Trophoblast cell (in vitro differentiated cells and primary cell): ENCODE measurements around the gene TPM1.

Source experiments
- DNase-seq, 2 donors: peaks; one replicate each; pipeline ENCODE4 v3.0.0-alpha.2; 2016
- H2AFZ ChIP-seq: 2 replicates; pipeline ENCODE4 v1.6.1; 2013; ENCODE audit warnings: low read length, moderate library complexity, mild to moderate bottlenecking; ENCODE audit not compliant: insufficient read depth, poor library complexity
- H2AK5ac ChIP-seq: 2 replicates; pipeline ENCODE4 v1.6.1; 2013; ENCODE audit warnings: mild to moderate bottlenecking, low read length
- H2BK120ac ChIP-seq: 2 replicates; pipeline ENCODE4 v1.6.1; 2013; ENCODE audit warnings: low read length, mild to moderate bottlenecking, moderate library complexity; ENCODE audit not compliant: insufficient read depth, poor library complexity
- H2BK12ac ChIP-seq: 2 replicates; pipeline ENCODE4 v1.6.1; 2013; ENCODE audit warnings: mild to moderate bottlenecking, low read length, moderate library complexity
- H2BK5ac ChIP-seq: 2 replicates; pipeline ENCODE4 v1.6.1; 2013; ENCODE audit warnings: low read length, low read depth, moderate library complexity, mild to moderate bottlenecking; ENCODE audit not compliant: poor library complexity
- H3K14ac ChIP-seq: 2 replicates; pipeline ENCODE4 v1.6.1; 2013; ENCODE audit warnings: mild to moderate bottlenecking, low read length
- H3K18ac ChIP-seq: 2 replicates; pipeline ENCODE4 v1.6.1; 2013; ENCODE audit warnings: mild to moderate bottlenecking, low read length
- H3K23ac ChIP-seq: 2 replicates; pipeline ENCODE4 v1.6.1; 2013; ENCODE audit warnings: low read length
- H3K27ac ChIP-seq: 2 replicates; pipeline ENCODE4 v1.5.1; 2013; ENCODE audit warnings: low read depth, mild to moderate bottlenecking, inconsistent platforms, low read length, moderate library complexity
- H3K27me3 ChIP-seq: 2 replicates; pipeline ENCODE4 v1.6.1; 2013; ENCODE audit warnings: inconsistent platforms, mild to moderate bottlenecking, low read length, moderate library complexity; ENCODE audit not compliant: insufficient read depth
- H3K36me3 ChIP-seq, 2 experiments: 1 replicate in 1 of 2; 2 replicates in 1 of 2; pipeline ENCODE4 v1.6.1; 2013; ENCODE audit warnings: low read length in 2 of 2, mild to moderate bottlenecking in 2 of 2, moderate library complexity in 1 of 2; ENCODE audit not compliant: insufficient read depth in 2 of 2, control insufficient read depth in 1 of 2
- H3K4ac ChIP-seq: 2 replicates; pipeline ENCODE4 v1.6.1; 2013; ENCODE audit warnings: low read depth, mild to moderate bottlenecking, low read length, moderate library complexity
- H3K4me1 ChIP-seq, 2 experiments: 1 replicate in 1 of 2; 2 replicates in 1 of 2; pipeline ENCODE4 v1.6.1; 2013; ENCODE audit warnings: low read length in 2 of 2, mild to moderate bottlenecking in 2 of 2, moderate library complexity in 1 of 2; ENCODE audit not compliant: insufficient read depth in 2 of 2, control insufficient read depth in 1 of 2
- H3K4me2 ChIP-seq: 2 replicates; pipeline ENCODE4 v1.6.1; 2013; ENCODE audit warnings: inconsistent platforms, mild to moderate bottlenecking, low read length, moderate library complexity
- H3K4me3 ChIP-seq: 2 replicates; pipeline ENCODE4 v1.5.1; 2013; ENCODE audit warnings: mild to moderate bottlenecking, low read depth, low read length, inconsistent platforms
- H3K79me1 ChIP-seq: one replicate; pipeline ENCODE4 v1.6.1; 2013; ENCODE audit warnings: low read length
- H3K79me2 ChIP-seq: 2 replicates; pipeline ENCODE4 v1.6.1; 2013; ENCODE audit warnings: low read length, mild to moderate bottlenecking; ENCODE audit not compliant: control insufficient read depth, insufficient read depth, poor library complexity
- H3K9ac ChIP-seq: 2 replicates; pipeline ENCODE4 v1.6.1; 2013; ENCODE audit warnings: mild to moderate bottlenecking, low read length
- H3K9me3 ChIP-seq: 2 replicates; pipeline ENCODE4 v1.6.1; 2013; ENCODE audit warnings: low read depth, mild to moderate bottlenecking, control low read depth, inconsistent platforms, low read length; ENCODE audit not compliant: insufficient read depth
- H4K12ac ChIP-seq: 2 replicates; pipeline ENCODE4 v1.6.1; 2013; ENCODE audit warnings: low read depth, mild to moderate bottlenecking, low read length, moderate library complexity
- H4K8ac ChIP-seq: 2 replicates; pipeline ENCODE4 v1.6.1; 2013; ENCODE audit warnings: low read depth, mild to moderate bottlenecking, low read length, moderate library complexity
- H4K91ac ChIP-seq: one replicate; pipeline ENCODE4 v1.6.1; 2013; ENCODE audit warnings: low read depth, mild to moderate bottlenecking, low read length, moderate library complexity
- WGBS: extraction: QIAGEN DNeasy Blood & Tissue Kit; methylation state at CpG from one replicate; pipeline ENCODE4 v1.1.7; 2013; ENCODE audit warnings: missing lambda C conversion rate; ENCODE audit not compliant: insufficient read length, insufficient coverage; ENCODE audit errors: extremely low coverage; 5-methylcytosine and 5-hydroxymethylcytosine counted together

TPM1 gene

DNA sequence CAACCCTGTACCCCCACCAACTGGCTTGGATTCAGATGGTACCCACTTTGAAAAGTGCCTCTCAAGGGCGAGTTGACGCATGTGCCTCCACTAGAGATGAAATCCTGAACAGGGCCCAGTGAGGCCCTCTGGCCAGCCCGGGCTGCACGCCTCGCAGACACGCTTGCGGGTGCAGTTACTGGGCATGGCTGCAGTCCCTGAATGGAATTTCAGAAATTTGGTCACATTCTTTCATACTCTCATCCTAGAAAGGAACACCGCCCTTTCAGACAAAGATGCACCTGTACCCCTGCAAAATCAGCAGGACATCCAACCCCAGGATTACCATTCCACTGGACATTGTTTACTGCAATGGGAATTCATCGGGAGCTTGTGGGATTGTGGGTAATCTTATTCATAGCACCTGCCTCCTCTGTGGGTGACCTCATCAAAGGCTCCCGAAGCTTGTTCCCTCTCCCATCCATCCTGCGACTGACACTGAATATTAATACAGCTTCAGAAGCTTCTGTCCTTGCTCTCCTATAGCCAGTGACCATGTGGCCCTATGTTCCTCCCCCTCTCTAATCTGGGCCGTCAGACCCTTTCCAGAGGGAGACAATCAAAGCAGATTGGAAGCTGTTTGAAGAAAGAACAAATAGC, 42.5 kb upstream of the TPM1 start:
- peak overlapping the region; percentile 91 for H2BK5ac ChIP-seq
- H3K9ac ChIP-seq = no peak overlapping the region
- no CpG with 5 or more reads among the region's 12 CpGs for WGBS
- DNase-seq = peak in 1 of 2 donors; percentile 31
- no peak overlapping the region for H3K23ac ChIP-seq
- peak overlapping the region; percentile 98 for H2BK120ac ChIP-seq
- H3K27me3 ChIP-seq = no peaks in the 10 kb centered on the region
- H3K18ac ChIP-seq = peak overlapping the region; percentile 61
- H4K12ac ChIP-seq = no peak overlapping the region
- H3K36me3 ChIP-seq = no peaks in the 10 kb centered on the region
- H4K8ac ChIP-seq = peak overlapping the region; percentile 74
- peaks cover 54% of the 10 kb centered on the region for H3K79me1 ChIP-seq
- H2BK12ac ChIP-seq = peak overlapping the region; percentile 94
- no peaks in the 10 kb centered on the region for H3K9me3 ChIP-seq
- peak overlapping the region; percentile 77 for H3K14ac ChIP-seq
- H2AFZ ChIP-seq = no peak overlapping the region
- peak overlapping the region; percentile 93 for H3K27ac ChIP-seq
- H4K91ac ChIP-seq = peak overlapping the region; percentile 90
- H3K79me2 ChIP-seq = peaks cover 13% of the 10 kb centered on the region
- H2AK5ac ChIP-seq = peak overlapping the region; percentile 92
- peak overlapping the region; percentile 66 for H3K4ac ChIP-seq
- H3K4me3 ChIP-seq = no peak overlapping the region
- H3K4me1 ChIP-seq = peaks cover 26 to 38% of the 10 kb centered on the region in 2 experiments
- H3K4me2 ChIP-seq = no peak overlapping the region

DNA sequence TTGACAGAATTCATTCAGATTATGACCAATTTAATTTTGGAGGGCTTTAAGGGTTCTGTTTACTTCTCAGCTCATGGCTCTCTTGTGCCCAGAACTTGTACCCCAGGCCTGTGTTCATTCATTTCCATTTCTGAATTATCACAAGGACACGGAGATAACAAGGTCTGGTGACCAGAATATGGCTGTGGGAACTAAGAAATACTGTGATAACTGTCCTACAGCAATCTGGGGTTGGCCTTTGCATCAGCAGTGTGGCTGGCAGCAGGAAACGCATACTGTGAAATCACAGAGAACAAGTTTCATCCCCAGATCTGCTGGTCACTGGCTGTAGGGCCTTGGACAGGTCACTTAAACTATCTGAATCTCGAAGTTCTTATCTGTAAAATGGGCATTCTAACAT, 41.8 kb upstream of the TPM1 start:
- peak overlapping the region; percentile 53 for H2BK12ac ChIP-seq

DNA sequence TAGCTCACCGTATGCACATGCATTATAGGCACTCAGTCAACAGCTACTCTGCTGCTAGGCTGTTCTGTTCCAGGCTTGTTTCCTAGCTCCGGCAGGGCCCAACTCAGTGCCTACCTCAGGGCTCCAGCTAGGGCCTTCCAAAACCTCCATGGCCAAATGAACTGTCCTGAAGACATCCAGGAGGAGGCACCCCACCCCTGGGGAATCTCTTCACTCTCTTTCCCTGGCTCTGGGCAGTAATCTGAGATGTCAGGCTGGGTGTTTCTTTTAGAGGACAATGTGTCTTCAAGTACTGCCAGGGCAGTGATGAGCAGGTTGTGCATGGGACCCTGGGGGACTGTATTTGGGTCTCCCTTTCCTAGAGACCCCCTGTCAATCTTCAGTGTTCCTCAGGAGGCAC, 38.3 kb upstream of the TPM1 start:
- Histone ChIP-seq H2BK5ac (peak overlapping the region; percentile 66), H3K18ac (peak overlapping the region; percentile 39), H4K8ac (peak overlapping the region; percentile 56), H3K9ac (no peak overlapping the region), H3K23ac (no peak overlapping the region), H3K27me3 (no peaks in the 10 kb centered on the region), H3K79me2 (no peaks in the 10 kb centered on the region), H4K91ac (peak overlapping the region; percentile 82), H3K4me2 (no peak overlapping the region), H3K4me1 (peaks cover 21 to 36% of the 10 kb centered on the region in 2 experiments), H3K14ac (peak overlapping the region; percentile 65), H3K4me3 (no peak overlapping the region), H2AFZ (no peak overlapping the region), H3K79me1 (peaks cover 47% of the 10 kb centered on the region), H3K36me3 (no peaks in the 10 kb centered on the region), H2BK12ac (peak overlapping the region; percentile 94), H3K27ac (no peak overlapping the region), H3K4ac (peak overlapping the region; percentile 13), H2BK120ac (peak overlapping the region; percentile 76), H3K9me3 (no peaks in the 10 kb centered on the region), H2AK5ac (peak overlapping the region; percentile 31), H4K12ac (no peak overlapping the region)
- no CpG with 5 or more reads among the region's 2 CpGs for WGBS
- no peak for DNase-seq

More for the DNA sequence above, 41.8 kb upstream of the TPM1 start:
- no peak for DNase-seq
- Histone ChIP-seq H3K9ac (no peak overlapping the region), H3K4me2 (no peak overlapping the region), H3K9me3 (no peaks in the 10 kb centered on the region), H4K8ac (no peak overlapping the region), H3K14ac (no peak overlapping the region), H2BK5ac (no peak overlapping the region), H4K91ac (peak overlapping the region; percentile 3), H2AK5ac (peak overlapping the region; percentile 11), H3K36me3 (no peaks in the 10 kb centered on the region), H2AFZ (no peak overlapping the region), H4K12ac (no peak overlapping the region), H3K27ac (no peak overlapping the region), H3K4ac (no peak overlapping the region), H3K4me3 (no peak overlapping the region), H3K18ac (no peak overlapping the region), H3K23ac (no peak overlapping the region), H3K4me1 (peaks cover 26 to 38% of the 10 kb centered on the region in 2 experiments), H2BK120ac (peak overlapping the region; percentile 5), H3K79me1 (peaks cover 55% of the 10 kb centered on the region), H3K79me2 (peaks cover 13% of the 10 kb centered on the region), H3K27me3 (no peaks in the 10 kb centered on the region)
- no CpG with 5 or more reads among the region's 3 CpGs for WGBS

GRCh38 chr15:63006032-63006878, 36.3 kb upstream of the TPM1 start:
- Histone ChIP-seq H3K4ac (peak overlapping the region; percentile 2), H3K79me1 (peaks cover 38% of the 10 kb centered on the region), H2BK120ac (peak overlapping the region; percentile 72), H2AK5ac (peak overlapping the region; percentile 56), H3K23ac (no peak overlapping the region), H3K4me1 (peaks cover 12 to 24% of the 10 kb centered on the region in 2 experiments), H3K9ac (no peak overlapping the region), H2BK5ac (peak overlapping the region; percentile 55), H3K18ac (peak overlapping the region; percentile 13), H3K27me3 (no peaks in the 10 kb centered on the region), H2BK12ac (peak overlapping the region; percentile 28), H4K8ac (peak overlapping the region; percentile 33), H3K79me2 (no peaks in the 10 kb centered on the region), H4K91ac (peak overlapping the region; percentile 81), H3K36me3 (no peaks in the 10 kb centered on the region), H3K14ac (peak overlapping the region; percentile 28), H3K27ac (peak overlapping the region; percentile 88), H3K4me2 (no peak overlapping the region), H3K4me3 (no peak overlapping the region), H3K9me3 (no peaks in the 10 kb centered on the region), H2AFZ (no peak overlapping the region), H4K12ac (no peak overlapping the region)
- DNase-seq = peak; percentile 36 to 81
- no CpG with 5 or more reads among the region's 8 CpGs for WGBS
